Dendritic cell treated with granulocyte-macrophage colony-stimulating factor and Interleukin-4, amounts not matched to agents 40 ng/mL and 50 ng/mL, for 4 days (primary cell): ENCODE results near the gene LIFR.
"Not testable (repeated sequence)": the region's sequence is repeated elsewhere in the genome, so short reads cannot be mapped to it uniquely, and the experiment has no call there.

Experiments
- H3K27ac Mint-ChIP-seq: one replicate; pipeline ENCODE4 v1.8.0; 2022; ENCODE audit warnings: mild to moderate bottlenecking, mixed read lengths
- H3K27me3 Mint-ChIP-seq: one replicate; pipeline ENCODE4 v1.8.0; 2022; ENCODE audit warnings: mild to moderate bottlenecking, mixed read lengths
- H3K36me3 Mint-ChIP-seq: one replicate; pipeline ENCODE4 v1.8.0; 2022; ENCODE audit warnings: low read depth, mixed read lengths
- H3K4me1 Mint-ChIP-seq: one replicate; pipeline ENCODE4 v1.8.0; 2022; ENCODE audit warnings: low read depth, mixed read lengths
- H3K4me3 Mint-ChIP-seq: one replicate; pipeline ENCODE4 v1.8.0; 2022; ENCODE audit warnings: mild to moderate bottlenecking, moderate library complexity, mixed read lengths
- H3K9me3 Mint-ChIP-seq: one replicate; pipeline ENCODE4 v1.8.0; 2022; ENCODE audit warnings: mixed read lengths
- intact Hi-C: fragments of 100-400 bp; cut with micrococcal nuclease; formaldehyde crosslinking; loops from one replicate; pipeline ENCODE4 v1.15.0; 2022

The LIFR gene

GRCh38 chr5:38556599-38557307 is at the start of gene LIFR:
LIFR (minus strand) TSS chr5:38556646; CDS start chr5:38530647, 25,999 bp downstream.
- Mint-ChIP-seq H3K36me3 (no peaks in the 10 kb centered on the region), H3K27me3 (peaks cover 62% of the 10 kb centered on the region), H3K4me3 (peak within 1 kb of the TSS; percentile 60), H3K4me1 (no peaks in the 10 kb centered on the region), H3K27ac (no peak within 1 kb of the TSS), H3K9me3 (no peaks in the 10 kb centered on the region)
- intact Hi-C loops = no loop called here

- H3K4me3 Mint-ChIP-seq = no peak overlapping the region
- H3K4me1 Mint-ChIP-seq = peaks cover 10% of the 10 kb centered on the region
- no peaks in the 10 kb centered on the region for H3K9me3 Mint-ChIP-seq
- H3K27me3 Mint-ChIP-seq = peaks cover 13% of the 10 kb centered on the region
- intact Hi-C loops = no loop called here
- H3K36me3 Mint-ChIP-seq = no peaks in the 10 kb centered on the region
- no peak overlapping the region for H3K27ac Mint-ChIP-seq
Observed at GRCh38 chr5:38605610-38606009, 49.2 kb upstream of the LIFR start.

DNA sequence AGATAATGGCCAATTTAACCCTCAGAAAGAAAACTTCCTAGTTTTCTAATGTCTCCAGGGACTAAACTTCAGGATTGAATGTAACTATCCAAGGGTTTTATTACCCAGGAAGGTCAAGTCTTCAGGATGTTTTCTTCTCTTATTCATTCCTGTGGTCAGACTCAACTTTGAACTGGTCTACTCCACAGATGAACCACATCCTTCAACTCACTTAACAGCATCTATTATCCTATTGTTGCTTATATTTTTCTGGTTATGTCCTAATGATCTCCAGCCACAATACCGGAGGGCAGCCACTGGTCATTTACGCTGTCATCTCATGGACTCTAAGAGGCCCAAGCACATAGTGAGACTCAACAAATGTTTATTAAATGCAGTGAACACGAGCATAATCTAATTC is 47.2 kb upstream of the LIFR start:
- Mint-ChIP-seq H3K27me3 (peaks cover 7% of the 10 kb centered on the region), H3K4me1 (peaks cover 16% of the 10 kb centered on the region), H3K36me3 (no peaks in the 10 kb centered on the region), H3K27ac (no peak overlapping the region), H3K4me3 (no peak overlapping the region), H3K9me3 (no peaks in the 10 kb centered on the region)
- intact Hi-C loops = no loop called here

DNA sequence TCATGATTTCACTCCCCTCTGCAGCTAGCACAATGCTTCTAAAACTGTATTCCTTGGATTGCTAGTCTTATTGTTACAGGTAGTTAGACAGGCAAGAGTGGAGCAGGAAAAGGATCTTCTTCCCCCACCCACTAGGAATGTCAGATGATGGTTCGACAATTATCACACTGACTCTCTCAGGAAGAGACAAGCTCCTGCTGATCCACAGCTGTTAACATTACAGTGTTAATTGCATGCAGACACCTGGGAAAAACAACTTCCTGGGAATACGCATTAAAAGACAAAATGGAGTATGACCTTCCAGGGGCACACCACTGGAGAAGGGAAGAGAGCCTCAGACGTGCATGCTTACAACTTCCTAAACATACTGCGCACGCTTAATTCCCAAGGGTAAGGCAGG is 46.2 kb upstream of the LIFR start:
- no peaks in the 10 kb centered on the region for H3K36me3 Mint-ChIP-seq
- no peak overlapping the region for H3K27ac Mint-ChIP-seq
- peaks cover 16% of the 10 kb centered on the region for H3K4me1 Mint-ChIP-seq
- H3K27me3 Mint-ChIP-seq = peaks cover 7% of the 10 kb centered on the region
- intact Hi-C loops = no loop called here
- no peak overlapping the region for H3K4me3 Mint-ChIP-seq
- no peaks in the 10 kb centered on the region for H3K9me3 Mint-ChIP-seq

- Mint-ChIP-seq H3K9me3 (no peaks in the 10 kb centered on the region), H3K27ac (no peak overlapping the region), H3K4me1 (peaks cover 10% of the 10 kb centered on the region), H3K36me3 (no peaks in the 10 kb centered on the region), H3K4me3 (no peak overlapping the region), H3K27me3 (peaks cover 13% of the 10 kb centered on the region)
- intact Hi-C loops = no loop called here
Observed at GRCh38 chr5:38601863-38602298, 45.4 kb upstream of the LIFR start.

DNA sequence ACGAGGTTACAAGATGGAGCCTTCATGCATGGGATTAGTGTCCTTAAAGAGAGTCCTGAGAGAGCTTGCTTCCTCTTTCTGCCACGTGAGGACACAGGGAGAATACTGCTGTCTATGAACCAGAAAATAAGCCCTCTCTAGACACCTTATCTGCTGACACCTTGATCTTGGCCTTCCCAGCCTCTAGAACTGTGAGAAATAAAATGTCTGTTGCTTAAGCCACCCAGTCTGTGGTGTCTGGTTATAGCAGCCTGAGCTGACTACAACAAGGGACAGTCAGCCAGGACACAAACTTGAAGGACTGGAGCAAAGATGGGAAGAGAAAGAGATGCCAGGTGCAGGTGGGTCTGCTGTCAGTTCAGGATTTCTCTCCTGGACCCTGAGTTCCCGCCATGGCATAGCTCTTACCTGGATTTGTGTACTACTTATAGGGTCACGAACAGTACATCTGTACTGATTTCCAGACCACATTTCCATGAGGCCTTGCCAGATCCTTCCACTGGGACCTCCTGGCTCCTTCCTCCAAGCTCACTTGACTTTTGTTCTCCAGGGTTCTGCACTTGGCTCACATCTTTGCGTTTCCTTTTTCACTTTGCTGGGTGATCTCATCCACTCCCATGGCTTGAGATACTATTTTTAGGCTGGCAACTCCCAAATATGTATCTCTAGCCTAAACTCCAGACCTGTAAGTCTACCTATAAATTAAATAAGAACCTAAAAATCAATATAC is 44.9 kb upstream of the LIFR start:
- intact Hi-C loops = no loop called here
- Mint-ChIP-seq H3K9me3 (no peaks in the 10 kb centered on the region), H3K4me3 (no peak overlapping the region), H3K27ac (no peak overlapping the region), H3K36me3 (no peaks in the 10 kb centered on the region), H3K27me3 (peaks cover 13% of the 10 kb centered on the region), H3K4me1 (peaks cover 10% of the 10 kb centered on the region)

GRCh38 chr5:38600329-38601045 is 44.0 kb upstream of the LIFR start:
- Mint-ChIP-seq H3K4me1 (peaks cover 10% of the 10 kb centered on the region), H3K4me3 (no peak overlapping the region), H3K27me3 (peaks cover 13% of the 10 kb centered on the region), H3K9me3 (no peaks in the 10 kb centered on the region), H3K36me3 (no peaks in the 10 kb centered on the region), H3K27ac (no peak overlapping the region)
- intact Hi-C loops = no loop called here

GRCh38 chr5:38599751-38600150 is 43.3 kb upstream of the LIFR start:
- H3K4me3 Mint-ChIP-seq, H3K4me1 Mint-ChIP-seq, H3K36me3 Mint-ChIP-seq, intact Hi-C loops, H3K9me3 Mint-ChIP-seq, H3K27ac Mint-ChIP-seq: not testable (repeated sequence)
- H3K27me3 Mint-ChIP-seq = peaks cover 17% of the 10 kb centered on the region

- H3K9me3 Mint-ChIP-seq = no peaks in the 10 kb centered on the region
- H3K27me3 Mint-ChIP-seq = peaks cover 14% of the 10 kb centered on the region
- H3K36me3 Mint-ChIP-seq = no peaks in the 10 kb centered on the region
- peaks cover 10% of the 10 kb centered on the region for H3K4me1 Mint-ChIP-seq
- intact Hi-C loops = no loop called here
- H3K27ac Mint-ChIP-seq = no peak overlapping the region
- no peak overlapping the region for H3K4me3 Mint-ChIP-seq
Observed at GRCh38 chr5:38598994-38599617, 42.7 kb upstream of the LIFR start.

DNA sequence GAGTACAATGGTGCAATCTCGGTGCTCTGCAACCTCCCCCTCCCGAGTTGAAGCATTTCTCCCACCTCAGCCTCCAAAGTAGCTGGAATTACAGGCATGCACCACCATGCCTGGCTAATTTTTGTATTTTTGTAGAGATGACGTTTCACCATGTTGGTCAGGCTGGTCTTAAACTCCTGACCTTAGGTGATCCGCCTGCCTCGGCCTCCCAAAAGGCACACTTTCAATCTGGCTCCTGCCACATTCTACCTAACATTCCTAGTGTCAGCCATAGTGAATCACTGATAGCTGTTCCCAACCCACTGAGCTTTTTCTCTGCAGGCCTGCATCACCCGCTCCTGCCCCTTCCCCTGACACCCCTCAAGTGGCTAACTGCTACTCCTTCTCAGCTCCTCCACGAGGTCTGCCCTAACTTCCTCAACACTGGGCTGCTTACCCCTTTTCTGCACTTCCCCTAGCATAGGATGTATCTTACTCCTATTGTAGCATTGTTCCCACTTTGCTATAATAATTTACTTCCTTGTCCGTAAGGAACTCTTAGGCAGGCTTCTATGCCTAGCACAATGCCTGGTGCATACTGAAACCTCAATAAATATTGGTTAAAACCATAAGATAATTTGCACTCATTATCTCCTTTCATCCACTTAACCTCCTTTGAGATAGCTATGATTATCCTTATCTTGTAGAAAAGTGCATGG is 42.0 kb upstream of the LIFR start:
- H3K36me3 Mint-ChIP-seq = no peaks in the 10 kb centered on the region
- H3K27ac Mint-ChIP-seq = no peak overlapping the region
- intact Hi-C loops = no loop called here
- H3K9me3 Mint-ChIP-seq = no peaks in the 10 kb centered on the region
- peaks cover 12% of the 10 kb centered on the region for H3K27me3 Mint-ChIP-seq
- peaks cover 10% of the 10 kb centered on the region for H3K4me1 Mint-ChIP-seq
- no peak overlapping the region for H3K4me3 Mint-ChIP-seq

DNA sequence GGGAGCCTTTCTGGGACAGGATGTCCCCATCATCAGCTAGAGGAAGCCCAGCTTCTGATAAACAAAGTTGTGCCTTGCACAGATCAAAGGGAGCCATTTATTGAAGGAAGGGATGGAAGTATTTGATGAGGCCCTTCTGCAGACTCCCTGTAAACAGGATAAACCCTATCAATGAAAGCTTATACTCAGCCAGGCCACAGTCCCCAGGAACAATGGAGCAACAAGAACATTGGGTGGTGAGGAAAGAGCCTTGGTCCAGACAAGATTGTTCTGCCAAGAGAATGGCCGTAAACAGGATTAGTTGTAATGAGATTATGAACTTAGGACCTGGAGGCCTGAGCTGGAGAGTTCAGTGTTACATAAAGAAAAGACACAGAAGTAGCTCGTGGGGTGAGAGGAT is 40.5 kb upstream of the LIFR start:
- Mint-ChIP-seq H3K9me3 (no peaks in the 10 kb centered on the region), H3K4me3 (no peak overlapping the region), H3K4me1 (peaks cover 10% of the 10 kb centered on the region), H3K36me3 (no peaks in the 10 kb centered on the region), H3K27me3 (peaks cover 12% of the 10 kb centered on the region), H3K27ac (no peak overlapping the region)
- intact Hi-C loops = no loop called here

GRCh38 chr5:38595132-38595745 is 38.8 kb upstream of the LIFR start:
- H3K4me1 Mint-ChIP-seq = peaks cover 3% of the 10 kb centered on the region
- intact Hi-C loops = no loop called here
- H3K27me3 Mint-ChIP-seq = peaks cover 13% of the 10 kb centered on the region
- no peaks in the 10 kb centered on the region for H3K36me3 Mint-ChIP-seq
- H3K9me3 Mint-ChIP-seq = no peaks in the 10 kb centered on the region
- no peak overlapping the region for H3K4me3 Mint-ChIP-seq
- no peak overlapping the region for H3K27ac Mint-ChIP-seq

DNA sequence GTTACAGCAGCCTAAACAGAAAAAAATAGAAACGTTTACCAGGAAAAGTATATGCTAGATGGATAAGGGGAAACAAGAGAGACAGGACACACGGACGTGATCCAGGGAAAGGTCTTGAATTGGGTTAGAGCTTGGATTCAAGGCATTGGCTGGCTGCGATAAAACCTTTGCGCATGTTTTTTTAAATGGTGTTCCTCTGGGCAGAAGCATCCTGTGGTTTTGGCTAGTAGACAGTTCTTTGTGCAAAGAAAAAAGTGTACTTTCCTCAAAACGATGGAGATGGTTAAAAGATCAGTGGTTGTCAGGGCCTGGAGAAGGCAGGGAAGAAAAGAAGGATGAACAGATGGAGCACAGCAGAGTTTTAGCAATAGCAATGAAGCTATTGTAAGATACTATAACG is 37.5 kb upstream of the LIFR start:
- Mint-ChIP-seq H3K27me3 (peaks cover 13% of the 10 kb centered on the region), H3K9me3 (no peaks in the 10 kb centered on the region), H3K4me3 (no peak overlapping the region), H3K4me1 (no peaks in the 10 kb centered on the region), H3K27ac (no peak overlapping the region), H3K36me3 (no peaks in the 10 kb centered on the region)
- intact Hi-C loops = no loop called here
